HepG2 (cell line): ENCODE results near the gene FAIM. TPM values are rescaled to one million over a fixed set of nuclear protein-coding genes. Genes with fewer than 3 reads are reported as not detected.
A peak's percentile ranks its signal among the peaks of the same experiment; 100 is the strongest.

ENCODE experiments used
- CEBPZ ChIP-seq: IDR thresholded peaks from 2 replicates; pipeline ENCODE4 v1.6.1; 2012; ENCODE audit warnings: low read length, improper control_type of control experiment
- HOXA9 ChIP-seq: sonication (generic); formaldehyde crosslinking; IDR thresholded peaks from 2 replicates; pipeline ENCODE4 v1.8.1; 2022; ENCODE audit warnings: missing genetic modification reagents, mild to moderate bottlenecking, moderate library complexity, borderline replicate concordance
- HOXD1 ChIP-seq: sonication (generic); formaldehyde crosslinking; IDR thresholded peaks from 2 replicates; pipeline ENCODE4 v1.5.0; 2020; ENCODE audit warnings: missing genetic modification reagents
- LCORL ChIP-seq, 2 experiments: fragments of 450-650 bp in 1 of 2; sonication (generic) in 1 of 2; formaldehyde crosslinking in 1 of 2; IDR thresholded peaks; 2 replicates each; pipeline versions ENCODE4 v1.5.0 to v1.6.1; 2017 to 2020; ENCODE audit warnings: antibody characterized with exemption in 1 of 2, missing genetic modification reagents in 1 of 2
- NFAT5 ChIP-seq: sonication (generic); formaldehyde crosslinking; IDR thresholded peaks from 2 replicates; pipeline ENCODE4 v1.4.0; 2020; ENCODE audit warnings: missing genetic modification reagents
- NFKBIZ ChIP-seq: IDR thresholded peaks from 2 replicates; pipeline ENCODE4 v1.6.1; 2018; ENCODE audit warnings: missing genetic modification reagents, missing compliant biosample characterization
- RBFOX2 ChIP-seq: fragments of 200-400 bp; formaldehyde crosslinking; IDR thresholded peaks from 2 replicates; pipeline ENCODE4 v1.6.1; 2017; ENCODE audit warnings: low read depth, mild to moderate bottlenecking, low read length
- SNAI1 ChIP-seq: sonication (generic); formaldehyde crosslinking; IDR thresholded peaks from 2 replicates; pipeline ENCODE4 v1.5.0; 2020; ENCODE audit warnings: mild to moderate bottlenecking, missing genetic modification reagents, borderline replicate concordance
- USF2 ChIP-seq, 2 experiments: sonication (generic) in 1 of 2; formaldehyde crosslinking in 1 of 2; IDR thresholded peaks; 2 replicates each; pipeline versions ENCODE4 v1.5.1 to v1.6.1; 2011 to 2020; ENCODE audit warnings: borderline replicate concordance in 1 of 2, low read depth in 1 of 2, low read length in 1 of 2, mild to moderate bottlenecking in 1 of 2, missing genetic modification reagents in 1 of 2, moderate library complexity in 1 of 2
- ZBTB43 ChIP-seq: sonication (generic); formaldehyde crosslinking; conservative IDR thresholded peaks from 2 replicates; pipeline ENCODE4 v1.4.0; 2020; ENCODE audit warnings: missing genetic modification reagents
- ZNF224 ChIP-seq: sonication (generic); formaldehyde crosslinking; IDR thresholded peaks from 2 replicates; pipeline ENCODE4 v1.5.0; 2020; ENCODE audit warnings: mild to moderate bottlenecking, missing genetic modification reagents
- ZNF543 ChIP-seq: sonication (generic); formaldehyde crosslinking; IDR thresholded peaks from 2 replicates; pipeline ENCODE4 v1.4.0; 2020; ENCODE audit warnings: mild to moderate bottlenecking, missing genetic modification reagents
- ZNF639 ChIP-seq: conservative IDR thresholded peaks from 2 replicates; pipeline ENCODE4 v1.6.1; 2018; ENCODE audit warnings: missing genetic modification reagents
- polyA plus RNA-seq, 8 experiments: library from polyadenylated mRNA; depleted of rRNA in 3 of 8; stranded (reverse) in 7 of 8; unstranded in 1 of 8; fragments of >200 nt; fragmentation: Illumina TruSeq in 4 of 8; extraction: Trizol in 4 of 8; gene quantifications; 2 replicates each; pipeline versions ENCODE4 v1.2.1 to v1.2.3, GENCODE V29; 2011 to 2016; ENCODE audit warnings: low read depth in 4 of 8, missing spikeins in 1 of 8, mixed read lengths in 1 of 8; ENCODE audit not compliant: insufficient read depth in 1 of 8
- total RNA-seq, 5 experiments: library from RNA; depleted of rRNA; stranded (reverse); fragments of >200 nt; fragmentation: Illumina TruSeq; extraction: Trizol; gene quantifications; 2 replicates each; pipeline ENCODE4 v1.2.3, GENCODE V29; 2016; ENCODE audit warnings: low read depth in 1 of 5

The FAIM gene
- total and polyA plus RNA-seq, 2 of the 13 experiments (the other 11 are each of a cell fraction or from before 2014, with no cell fraction given), result 4.3 to 25.8 TPM

GRCh38 chr3:138608322-138609135 lies at the start of gene FAIM (continued):
- peak; percentile 76 for TF ChIP-seq HOXA9 (CRISPR knock-in tag)
- TF ChIP-seq NFAT5 (CRISPR knock-in tag), result 0 out of 2 replicates have a peak, but pooled peaks have one; percentile 25
- TF ChIP-seq HOXD1 (CRISPR knock-in tag), result no peak; the same call in none of the 2 replicates
- TF ChIP-seq ZNF224 (CRISPR knock-in tag), result no peak
- TF ChIP-seq ZBTB43, result peak; percentile 29; the same call in 1 of the 2 replicates
- TF ChIP-seq RBFOX2, result peak; percentile 88
- TF ChIP-seq NFKBIZ, result no peak
- no peak for TF ChIP-seq USF2 (IDR thresholded peaks at IDR 0.05; ENCODE audit: low read depth, low read length)
- no peak for TF ChIP-seq USF2 (CRISPR knock-in tag; IDR thresholded peaks at IDR 0.05; ENCODE audit: borderline replicate concordance)
- TF ChIP-seq SNAI1, result 0 out of 2 replicates have a peak, but pooled peaks have one; percentile 76
- no peak for TF ChIP-seq ZNF639
- no peak for TF ChIP-seq CEBPZ
- TF ChIP-seq ZNF543, result peak; percentile 86
- peak; percentile 83 for TF ChIP-seq LCORL (IDR thresholded peaks at IDR 0.05)
- peak; percentile 56 for TF ChIP-seq LCORL (CRISPR knock-in tag; IDR thresholded peaks at IDR 0.05)
